K562 (cell line): ENCODE results near the gene UQCC2.

Experiments used
- ARID3A ChIP-seq: IDR thresholded peaks from 2 replicates; pipeline ENCODE4 v1.6.1; 2012; ENCODE audit warnings: low read depth, low read length, improper control_type of control experiment, borderline replicate concordance
- ATF7 ChIP-seq: fragments of 450-650 bp; IDR thresholded peaks from 2 replicates; pipeline ENCODE4 v1.7.1; 2014; ENCODE audit warnings: mild to moderate bottlenecking, moderate library complexity
- CHD2 ChIP-seq: IDR thresholded peaks from 2 replicates; pipeline ENCODE4 v1.6.1; 2011; ENCODE audit warnings: low read depth, low read length
- LEF1 ChIP-seq: fragments of 450-650 bp; IDR thresholded peaks from 2 replicates; pipeline ENCODE4 v1.6.1; 2016; ENCODE audit warnings: mild to moderate bottlenecking
- MTA3 ChIP-seq: fragments of 450-650 bp; formaldehyde crosslinking; IDR thresholded peaks from 2 replicates; pipeline ENCODE4 v1.6.1; 2017; ENCODE audit warnings: mild to moderate bottlenecking, borderline replicate concordance
- MYNN ChIP-seq, 2 experiments: sonication (generic); formaldehyde crosslinking in 1 of 2; IDR thresholded peaks; 2 replicates each; pipeline versions ENCODE4 v1.5.0 to v1.6.1; 2016 to 2020; ENCODE audit warnings: antibody characterized with exemption in 1 of 2, missing genetic modification reagents in 1 of 2
- SIN3A ChIP-seq, 2 experiments: fragments of 150-350 bp in 1 of 2; IDR thresholded peaks; 2 replicates each; pipeline ENCODE4 v1.6.1; 2011 to 2016; ENCODE audit warnings: borderline replicate concordance in 2 of 2, low read depth in 2 of 2, low read length in 2 of 2, mild to moderate bottlenecking in 2 of 2, moderate library complexity in 2 of 2; ENCODE audit not compliant: control insufficient read depth in 1 of 2
- SMAD3 ChIP-seq: fragments of 450-650 bp; formaldehyde crosslinking; conservative IDR thresholded peaks from 2 replicates; pipeline ENCODE4 v1.4.0; 2020; ENCODE audit warnings: mild to moderate bottlenecking
- ZBTB7A ChIP-seq: IDR thresholded peaks from 2 replicates; pipeline ENCODE4 v1.6.1; 2011; ENCODE audit warnings: low read depth, mild to moderate bottlenecking, low read length, moderate library complexity, borderline replicate concordance; ENCODE audit not compliant: control insufficient read depth
- ZNF121 ChIP-seq: sonication (generic); formaldehyde crosslinking; conservative IDR thresholded peaks from 2 replicates; pipeline ENCODE4 v1.8.0; 2022; ENCODE audit warnings: missing genetic modification reagents
- TF ChIP-seq, protein P1 (sequence below): sonication (generic); formaldehyde crosslinking; IDR thresholded peaks from 2 replicates; pipeline ENCODE4 v1.9.0; 2022; ENCODE audit warnings: mild to moderate bottlenecking, missing genetic modification reagents
- TF ChIP-seq, protein P2 (sequence below): fragments of 450-650 bp; formaldehyde crosslinking; IDR thresholded peaks from 2 replicates; pipeline ENCODE4 v1.4.0; 2020; ENCODE audit warnings: mild to moderate bottlenecking, mixed read lengths
- TF ChIP-seq, protein P3 (sequence below): sonication (generic); formaldehyde crosslinking; IDR thresholded peaks from 2 replicates; pipeline ENCODE4 v1.8.0; 2022; ENCODE audit warnings: mild to moderate bottlenecking, low read depth, missing genetic modification reagents
- TF ChIP-seq, protein P4 (sequence below), 3 experiments: IDR thresholded peaks in 2 of 3; conservative IDR thresholded peaks in 1 of 3; 2 replicates each; pipeline ENCODE4 v1.5.1; 2011 to 2012; ENCODE audit warnings: low read length in 3 of 3, mild to moderate bottlenecking in 3 of 3, control low read depth in 2 of 3, improper control_type of control experiment in 1 of 3, inconsistent platforms in 1 of 3, low read depth in 1 of 3, mixed read lengths in 1 of 3, moderate library complexity in 1 of 3; ENCODE audit not compliant: insufficient read depth in 2 of 3

DNA sequence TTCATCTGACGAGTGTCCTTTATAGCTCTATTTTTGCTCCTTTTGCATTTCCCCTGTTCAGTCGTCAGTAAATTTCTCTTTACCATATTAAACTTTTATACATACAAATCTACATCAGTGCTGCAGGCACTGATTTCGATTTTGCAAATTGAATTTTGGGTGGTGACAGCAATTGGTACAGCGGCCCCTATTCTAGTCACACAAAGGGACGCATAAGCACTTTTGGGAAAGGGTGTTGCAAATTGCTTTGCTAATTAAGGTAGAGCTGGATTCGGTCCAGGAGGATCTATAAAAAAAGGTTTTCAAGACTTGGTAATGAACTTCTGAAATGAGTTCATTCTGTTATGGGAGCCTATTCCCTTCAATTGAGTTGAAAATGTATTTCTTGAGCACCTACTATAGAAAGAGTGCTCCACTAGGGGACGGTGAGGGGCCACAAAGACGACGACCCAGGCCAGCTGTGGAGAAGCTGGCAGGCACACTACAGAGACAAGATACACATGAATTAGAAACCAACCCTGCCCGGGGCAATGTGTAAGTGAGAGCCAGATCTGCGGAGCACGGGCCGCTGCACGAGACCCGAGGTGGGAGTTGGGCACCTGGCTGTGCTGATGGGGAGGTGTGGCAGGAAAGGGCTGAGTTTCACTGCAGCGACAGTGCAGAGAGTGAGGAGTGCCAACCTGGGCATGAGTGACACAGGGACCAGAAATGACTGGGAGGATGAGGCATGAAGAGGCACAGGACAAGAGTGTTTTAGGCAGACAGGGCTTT lies 5.4 kb downstream of the UQCC2 start:
- TF ChIP-seq LEF1 = no peak
- TF ChIP-seq SMAD3 (CRISPR knock-in tag) = no peak
- TF ChIP-seq, protein P1, sequence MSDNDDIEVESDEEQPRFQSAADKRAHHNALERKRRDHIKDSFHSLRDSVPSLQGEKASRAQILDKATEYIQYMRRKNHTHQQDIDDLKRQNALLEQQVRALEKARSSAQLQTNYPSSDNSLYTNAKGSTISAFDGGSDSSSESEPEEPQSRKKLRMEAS (CRISPR knock-in tag) = no peak
- TF ChIP-seq ARID3A = no peak
- TF ChIP-seq ZNF121 (CRISPR knock-in tag) = no peak
- TF ChIP-seq, protein P2, sequence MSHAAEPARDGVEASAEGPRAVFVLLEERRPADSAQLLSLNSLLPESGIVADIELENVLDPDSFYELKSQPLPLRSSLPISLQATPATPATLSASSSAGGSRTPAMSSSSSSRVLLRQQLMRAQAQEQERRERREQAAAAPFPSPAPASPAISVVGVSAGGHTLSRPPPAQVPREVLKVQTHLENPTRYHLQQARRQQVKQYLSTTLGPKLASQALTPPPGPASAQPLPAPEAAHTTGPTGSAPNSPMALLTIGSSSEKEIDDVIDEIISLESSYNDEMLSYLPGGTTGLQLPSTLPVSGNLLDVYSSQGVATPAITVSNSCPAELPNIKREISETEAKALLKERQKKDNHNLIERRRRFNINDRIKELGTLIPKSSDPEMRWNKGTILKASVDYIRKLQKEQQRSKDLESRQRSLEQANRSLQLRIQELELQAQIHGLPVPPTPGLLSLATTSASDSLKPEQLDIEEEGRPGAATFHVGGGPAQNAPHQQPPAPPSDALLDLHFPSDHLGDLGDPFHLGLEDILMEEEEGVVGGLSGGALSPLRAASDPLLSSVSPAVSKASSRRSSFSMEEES (CRISPR knock-in tag) = no peak
- TF ChIP-seq CHD2 = no peak
- TF ChIP-seq MYNN (IDR thresholded peaks at IDR 0.05) = no peak
- TF ChIP-seq MYNN (CRISPR knock-in tag; IDR thresholded peaks at IDR 0.05) = no peak
- TF ChIP-seq MTA3 = no peak
- TF ChIP-seq, protein P3, sequence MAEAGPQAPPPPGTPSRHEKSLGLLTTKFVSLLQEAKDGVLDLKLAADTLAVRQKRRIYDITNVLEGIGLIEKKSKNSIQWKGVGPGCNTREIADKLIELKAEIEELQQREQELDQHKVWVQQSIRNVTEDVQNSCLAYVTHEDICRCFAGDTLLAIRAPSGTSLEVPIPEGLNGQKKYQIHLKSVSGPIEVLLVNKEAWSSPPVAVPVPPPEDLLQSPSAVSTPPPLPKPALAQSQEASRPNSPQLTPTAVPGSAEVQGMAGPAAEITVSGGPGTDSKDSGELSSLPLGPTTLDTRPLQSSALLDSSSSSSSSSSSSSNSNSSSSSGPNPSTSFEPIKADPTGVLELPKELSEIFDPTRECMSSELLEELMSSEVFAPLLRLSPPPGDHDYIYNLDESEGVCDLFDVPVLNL (CRISPR knock-in tag) = no peak
- TF ChIP-seq ATF7 = no peak
- TF ChIP-seq ZBTB7A = no peak
- TF ChIP-seq SIN3A (IDR thresholded peaks at IDR 0.05; ENCODE audit: borderline replicate concordance in 2 of 2, control insufficient read depth in 1 of 2, low read depth in 2 of 2, low read length in 2 of 2) = no peak
- TF ChIP-seq, protein P4, sequence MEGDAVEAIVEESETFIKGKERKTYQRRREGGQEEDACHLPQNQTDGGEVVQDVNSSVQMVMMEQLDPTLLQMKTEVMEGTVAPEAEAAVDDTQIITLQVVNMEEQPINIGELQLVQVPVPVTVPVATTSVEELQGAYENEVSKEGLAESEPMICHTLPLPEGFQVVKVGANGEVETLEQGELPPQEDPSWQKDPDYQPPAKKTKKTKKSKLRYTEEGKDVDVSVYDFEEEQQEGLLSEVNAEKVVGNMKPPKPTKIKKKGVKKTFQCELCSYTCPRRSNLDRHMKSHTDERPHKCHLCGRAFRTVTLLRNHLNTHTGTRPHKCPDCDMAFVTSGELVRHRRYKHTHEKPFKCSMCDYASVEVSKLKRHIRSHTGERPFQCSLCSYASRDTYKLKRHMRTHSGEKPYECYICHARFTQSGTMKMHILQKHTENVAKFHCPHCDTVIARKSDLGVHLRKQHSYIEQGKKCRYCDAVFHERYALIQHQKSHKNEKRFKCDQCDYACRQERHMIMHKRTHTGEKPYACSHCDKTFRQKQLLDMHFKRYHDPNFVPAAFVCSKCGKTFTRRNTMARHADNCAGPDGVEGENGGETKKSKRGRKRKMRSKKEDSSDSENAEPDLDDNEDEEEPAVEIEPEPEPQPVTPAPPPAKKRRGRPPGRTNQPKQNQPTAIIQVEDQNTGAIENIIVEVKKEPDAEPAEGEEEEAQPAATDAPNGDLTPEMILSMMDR (IDR thresholded peaks at IDR 0.05 in 2 of 3, conservative IDR thresholded peaks at IDR 0.05 in 1 of 3; ENCODE audit: insufficient read depth in 2 of 3, low read depth in 1 of 3, low read length in 3 of 3) = no peak
